GM18526 (cell line): ENCODE results near the gene EML1.

Experiments used
- POLR2A ChIP-seq: IDR thresholded peaks from 3 replicates; pipeline ENCODE4 v1.6.1; 2011; ENCODE audit not compliant: insufficient read length; ENCODE audit errors: extremely low read depth

Gene EML1

DNA sequence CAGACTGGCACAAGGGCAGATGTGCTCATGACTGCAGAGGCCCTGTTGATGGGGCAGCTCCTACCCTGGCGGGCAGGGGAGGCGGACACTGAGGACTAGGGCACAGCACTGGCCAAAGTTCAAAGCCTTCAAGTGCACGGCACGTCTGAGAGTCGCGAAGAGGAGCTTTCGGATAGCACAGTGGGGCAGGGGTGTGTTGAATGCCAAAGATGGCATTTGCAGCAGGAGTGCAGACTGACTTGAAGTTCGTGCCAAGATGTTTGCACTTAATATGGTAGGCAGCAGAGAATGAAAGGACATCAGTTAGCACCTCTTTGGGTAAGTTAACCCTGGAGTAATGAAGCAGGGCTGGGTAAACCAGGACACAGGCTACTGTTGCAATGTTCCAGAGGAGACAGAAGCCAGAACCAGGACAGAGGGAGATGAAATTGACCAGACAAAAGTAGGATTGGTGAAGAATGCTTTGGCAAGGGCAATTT lies 6.7 kb upstream of the EML1 start:
- TF ChIP-seq POLR2A: no peak

DNA sequence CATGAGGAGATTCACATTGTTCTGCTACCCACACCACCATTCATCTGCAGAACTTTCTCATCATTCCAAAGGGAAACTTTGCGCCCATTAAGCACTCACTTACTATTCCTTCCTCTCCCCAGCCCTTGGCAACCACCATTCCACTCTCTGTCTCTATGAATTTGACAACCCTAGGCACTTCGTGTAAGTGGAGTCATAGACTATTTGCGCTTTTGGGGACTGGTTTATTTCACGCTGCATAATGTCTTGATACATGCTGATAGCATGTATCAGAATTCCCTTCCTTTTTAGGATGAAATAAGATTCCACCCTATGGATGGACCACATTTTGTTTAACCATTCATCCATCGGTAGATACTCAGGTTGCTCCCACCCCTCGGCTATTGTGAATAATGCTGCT lies 4.5 kb upstream of the EML1 start:
- no peak for TF ChIP-seq POLR2A

DNA sequence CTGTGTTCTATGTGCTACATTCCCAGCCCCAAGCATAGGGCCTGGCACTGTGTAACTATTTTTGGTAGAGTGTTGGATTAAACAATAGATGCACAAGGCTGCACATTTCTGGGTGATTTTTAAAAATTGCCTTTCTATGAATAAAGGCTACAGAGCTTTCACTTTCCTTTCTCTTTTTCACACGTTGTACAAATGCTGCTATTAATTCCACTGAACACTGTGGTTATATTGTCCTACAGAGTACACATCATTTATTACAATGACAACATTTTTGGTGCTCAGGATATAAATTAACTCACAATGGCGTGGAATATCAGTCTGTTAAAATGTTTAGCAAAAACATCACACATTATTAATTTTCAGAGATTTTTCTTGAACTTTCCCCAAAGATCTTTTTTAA lies 3.6 kb upstream of the EML1 start:
- TF ChIP-seq POLR2A: no peak

DNA sequence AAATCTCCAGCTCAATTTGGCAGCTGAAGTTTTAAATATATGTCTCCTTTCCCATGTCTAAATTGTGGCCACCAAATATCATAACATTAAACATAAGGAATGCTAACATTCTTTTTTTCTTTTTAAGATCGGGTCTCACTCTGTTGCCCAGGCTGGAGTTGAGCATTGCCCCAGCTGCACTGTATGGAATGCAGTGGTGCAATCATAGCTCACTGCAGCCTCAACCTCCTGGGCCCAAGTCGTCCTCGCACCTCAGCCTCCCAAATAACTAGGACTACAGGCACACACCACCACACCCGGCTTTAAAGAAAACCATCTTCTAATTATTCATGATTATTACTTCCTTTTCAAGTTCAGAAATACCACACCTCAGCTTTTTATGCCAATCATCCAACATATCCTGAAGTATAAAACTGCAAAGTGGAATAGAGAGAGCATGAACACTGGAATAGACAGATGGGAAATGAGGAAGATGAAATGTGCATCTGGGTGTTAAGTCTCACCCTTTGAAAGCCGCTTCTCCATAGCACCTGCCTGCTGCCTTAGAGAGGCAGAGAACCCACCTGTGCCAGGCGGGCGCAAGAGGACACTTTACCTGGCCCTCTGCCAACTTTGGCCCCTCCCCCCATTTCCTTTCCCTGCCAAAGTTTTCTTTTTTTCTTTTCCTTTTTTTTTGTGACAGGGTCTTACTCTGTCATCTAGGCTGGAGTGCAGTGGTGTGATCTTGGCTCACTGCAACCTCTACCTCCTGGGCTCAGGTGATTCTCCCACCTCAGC lies 2.8 kb upstream of the EML1 start:
- no peak for TF ChIP-seq POLR2A

DNA sequence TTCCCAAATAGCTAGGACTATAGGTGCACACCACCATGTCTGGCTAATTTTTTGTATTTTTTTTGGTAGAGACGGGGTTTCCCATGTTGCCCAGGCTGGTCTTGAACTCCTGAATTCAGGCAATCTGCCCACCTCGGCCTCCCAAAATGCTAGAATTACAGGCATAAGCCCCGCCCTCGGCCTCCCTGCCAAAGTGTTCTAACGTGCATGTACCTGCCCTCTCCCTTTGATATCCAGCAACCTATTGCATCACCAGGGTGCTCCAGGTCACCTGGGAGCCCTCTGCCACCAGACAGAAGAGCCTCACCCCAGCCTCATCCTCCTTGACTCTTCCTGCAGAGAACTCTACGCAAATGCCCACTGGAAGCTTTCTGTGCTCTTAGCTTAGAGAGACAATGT lies 2.2 kb upstream of the EML1 start:
- TF ChIP-seq POLR2A: no peak

DNA sequence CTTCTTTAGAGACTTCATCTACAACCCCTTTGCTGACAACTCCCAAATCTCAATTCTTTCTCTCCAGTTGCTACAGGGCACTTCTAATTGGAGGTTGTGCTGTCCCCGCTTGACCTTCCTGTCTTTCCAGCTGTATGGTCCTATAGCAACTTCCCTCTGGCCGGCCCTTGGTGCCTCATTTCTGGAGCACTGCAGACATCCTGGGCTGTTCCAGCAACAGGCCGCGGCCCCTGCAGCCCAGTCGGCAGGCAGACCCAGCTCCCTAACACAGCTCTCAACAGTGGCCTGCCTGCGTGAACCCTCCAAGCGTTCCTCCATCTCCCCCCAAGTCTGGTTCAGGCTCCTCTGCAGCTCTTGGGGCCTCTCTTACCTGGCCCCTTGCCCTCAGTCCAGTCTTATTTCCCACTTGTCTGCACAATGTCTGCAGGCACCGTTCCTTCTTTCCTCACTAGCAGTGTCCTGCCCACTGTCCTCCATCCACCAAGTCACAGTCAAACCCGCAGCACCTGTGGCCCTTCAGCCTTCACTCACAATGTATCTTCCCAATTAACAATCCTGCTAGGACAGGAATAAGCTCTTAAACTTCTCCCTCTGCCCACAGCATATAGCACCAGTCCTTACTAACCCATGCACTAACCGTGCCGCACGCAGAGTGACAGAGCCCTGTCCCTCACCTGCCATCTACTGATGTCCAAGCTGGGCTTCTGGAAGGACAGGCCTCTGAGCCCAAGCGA lies 1.6 kb upstream of the EML1 start:
- TF ChIP-seq POLR2A: no peak

DNA sequence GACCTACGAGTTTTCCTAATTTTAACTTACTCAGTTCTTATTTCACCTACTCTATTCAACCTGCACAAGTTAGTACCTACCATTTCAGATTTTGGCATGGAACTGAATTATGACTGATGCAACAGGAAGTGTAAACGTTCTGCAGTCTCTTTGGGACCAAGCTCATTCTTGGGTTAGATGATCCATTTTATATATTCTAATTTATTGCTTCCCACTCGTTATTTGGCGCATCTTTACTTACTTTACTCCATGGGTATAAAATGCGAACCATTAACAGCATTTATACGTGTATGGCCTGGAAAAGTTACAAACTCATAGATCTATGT lies 1.0 kb upstream of the EML1 start:
- TF ChIP-seq POLR2A: no peak

DNA sequence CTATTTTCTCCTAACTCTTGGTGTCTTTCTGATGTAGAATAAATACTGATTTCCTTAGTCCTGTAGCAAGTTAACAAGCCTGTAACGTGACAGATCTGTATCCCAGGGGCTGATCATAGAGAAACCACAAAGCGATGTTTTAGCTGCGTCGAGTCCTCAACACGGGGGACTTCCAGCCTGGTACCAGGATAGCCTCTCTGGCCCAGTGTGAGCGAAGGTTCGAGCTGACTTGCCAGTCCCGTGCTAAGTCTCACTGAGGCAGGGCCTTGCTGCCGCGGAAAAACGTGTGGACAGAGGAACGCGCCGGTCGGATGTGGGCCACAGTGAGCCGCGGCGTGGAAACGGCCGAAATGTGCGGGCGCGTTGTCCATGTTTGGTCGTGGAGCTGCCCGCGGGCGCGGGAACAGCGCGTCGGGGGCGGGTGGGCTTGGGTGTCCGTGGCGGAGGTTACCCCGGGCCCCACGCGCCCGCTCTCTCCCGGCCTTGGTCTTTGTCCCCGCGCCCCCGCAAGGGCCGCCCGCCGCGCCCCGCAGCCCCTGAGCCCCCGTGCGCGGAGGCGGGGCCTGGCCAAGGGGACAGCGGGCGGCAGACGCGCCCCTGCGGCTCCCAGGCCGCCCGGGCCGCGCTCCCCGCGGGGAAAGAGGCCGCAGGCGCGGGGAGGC lies 531 bp upstream of the EML1 start:
- TF ChIP-seq POLR2A: no peak

DNA sequence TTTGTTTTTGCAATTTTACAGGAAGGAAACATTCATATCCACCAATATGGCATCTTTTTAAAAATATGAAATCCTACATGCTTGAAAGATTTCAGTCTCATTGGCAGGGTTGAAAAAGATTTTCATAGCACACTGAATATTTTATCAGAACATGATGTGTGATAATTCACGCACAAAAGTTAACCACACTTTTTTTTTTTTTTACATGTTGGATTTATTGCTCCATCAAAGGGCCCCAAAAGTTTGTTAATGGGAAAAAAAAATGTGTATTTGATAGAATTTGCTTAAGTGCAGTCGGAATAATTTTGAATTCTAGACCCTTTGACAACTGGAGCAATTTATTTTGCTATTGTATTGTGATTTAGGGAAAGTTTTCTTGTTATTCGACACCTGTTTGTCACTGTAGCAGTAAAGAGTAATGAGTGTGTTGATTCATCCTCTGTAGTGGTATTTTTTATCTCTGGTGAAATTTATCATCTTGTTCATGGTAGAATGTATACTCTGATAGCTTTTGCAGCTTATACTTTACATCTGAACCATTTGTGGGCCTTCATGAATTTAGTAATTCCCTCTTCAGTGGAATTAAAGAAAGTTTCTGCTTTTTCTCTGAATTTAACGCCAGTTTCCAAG lies 1.1 kb downstream of the EML1 start:
- TF ChIP-seq POLR2A: no peak

DNA sequence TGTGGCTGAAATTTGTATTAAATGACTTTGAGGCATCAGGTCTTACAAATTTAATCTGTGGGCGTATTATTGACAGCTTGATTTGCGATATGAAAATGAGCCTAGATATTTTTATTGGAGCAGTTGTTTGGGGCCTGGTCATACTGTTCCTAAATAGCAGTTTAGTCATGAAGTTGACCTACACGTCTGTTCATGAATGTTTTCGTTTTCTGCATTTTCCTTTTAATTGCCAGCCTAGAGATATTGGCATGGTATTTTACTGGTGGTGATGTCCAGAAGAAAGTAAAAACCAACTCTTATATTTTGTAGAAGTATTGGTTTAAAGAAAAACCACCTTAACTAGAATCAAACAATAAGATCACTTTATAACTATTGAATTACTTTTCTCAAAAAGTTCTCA lies 1.8 kb downstream of the EML1 start:
- TF ChIP-seq POLR2A: no peak

DNA sequence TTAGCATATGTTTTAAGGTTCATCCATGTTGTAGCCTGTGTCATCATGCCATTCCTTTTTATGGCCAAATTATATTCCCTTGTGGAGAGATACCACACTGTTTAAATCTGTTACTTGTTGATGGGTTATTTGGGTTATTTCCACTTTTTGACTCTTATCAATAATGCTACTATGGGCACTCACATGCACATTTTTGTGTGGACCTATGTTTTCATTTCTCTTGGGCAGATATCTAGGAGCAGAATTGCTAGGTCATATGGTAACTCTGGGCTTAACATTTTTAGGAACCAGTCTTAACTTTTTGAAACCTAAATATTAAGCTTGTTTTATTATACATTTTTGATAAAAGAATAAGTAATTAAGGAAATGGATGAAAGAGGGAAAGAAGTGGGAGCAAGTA lies 4.0 kb downstream of the EML1 start:
- no peak for TF ChIP-seq POLR2A

DNA sequence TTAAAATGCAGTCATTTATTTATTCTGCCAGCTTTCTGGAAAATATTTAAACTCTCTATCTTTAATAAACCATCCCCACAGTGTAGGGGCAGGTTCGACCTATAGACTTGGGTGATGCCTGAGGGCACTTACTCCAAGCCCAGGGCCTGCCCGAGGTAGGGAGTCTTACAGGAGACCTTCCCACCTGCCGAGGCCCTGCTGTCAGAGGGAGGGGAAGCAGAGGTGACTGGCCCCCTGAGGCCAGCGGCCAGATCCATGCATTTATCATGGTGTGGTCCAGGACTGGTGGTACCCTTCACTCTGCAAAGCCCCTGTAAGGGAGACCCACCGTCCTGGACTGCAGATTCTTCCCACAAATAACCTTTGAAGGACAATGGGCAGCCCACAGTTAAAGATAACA lies 7.6 kb downstream of the EML1 start:
- TF ChIP-seq POLR2A: no peak

DNA sequence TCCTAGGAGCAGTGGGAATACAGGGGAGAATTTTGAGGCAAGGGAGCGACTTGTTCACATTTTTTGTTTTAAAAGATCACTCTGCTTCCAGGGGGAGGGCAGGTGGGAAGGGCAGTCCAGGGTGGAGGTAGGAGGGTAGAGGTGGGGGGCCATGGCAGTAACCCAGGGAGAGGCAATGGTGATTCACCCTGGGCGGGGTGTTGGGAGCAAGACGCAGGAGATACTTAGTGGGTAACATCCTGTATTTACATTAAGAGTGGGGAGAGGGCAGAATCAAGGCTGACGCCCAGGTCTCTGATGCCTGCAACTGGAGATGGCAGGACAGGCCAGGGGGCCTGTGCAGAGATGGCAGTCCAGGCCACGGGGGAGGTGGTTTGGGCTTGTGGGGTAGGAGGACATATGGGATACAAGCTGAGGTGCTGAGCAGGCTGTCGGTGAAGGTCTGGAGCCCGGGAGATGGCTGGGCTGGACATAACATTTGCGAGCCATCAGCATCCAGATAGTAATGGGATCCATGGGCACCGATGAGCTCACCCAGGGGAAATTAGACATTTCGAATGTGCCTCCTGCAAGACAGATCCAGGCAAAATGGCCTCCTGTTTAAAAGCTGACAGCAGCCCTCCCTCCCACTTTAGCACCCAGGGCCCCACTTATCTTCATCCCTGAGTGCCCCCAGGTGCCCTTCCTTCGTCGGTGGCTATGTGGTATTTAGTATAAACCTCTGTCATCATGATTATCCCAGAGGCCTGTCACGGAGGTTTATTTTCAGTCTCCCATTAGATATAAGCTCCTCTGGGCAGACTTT lies 9.3 kb downstream of the EML1 start:
- no peak for TF ChIP-seq POLR2A

DNA sequence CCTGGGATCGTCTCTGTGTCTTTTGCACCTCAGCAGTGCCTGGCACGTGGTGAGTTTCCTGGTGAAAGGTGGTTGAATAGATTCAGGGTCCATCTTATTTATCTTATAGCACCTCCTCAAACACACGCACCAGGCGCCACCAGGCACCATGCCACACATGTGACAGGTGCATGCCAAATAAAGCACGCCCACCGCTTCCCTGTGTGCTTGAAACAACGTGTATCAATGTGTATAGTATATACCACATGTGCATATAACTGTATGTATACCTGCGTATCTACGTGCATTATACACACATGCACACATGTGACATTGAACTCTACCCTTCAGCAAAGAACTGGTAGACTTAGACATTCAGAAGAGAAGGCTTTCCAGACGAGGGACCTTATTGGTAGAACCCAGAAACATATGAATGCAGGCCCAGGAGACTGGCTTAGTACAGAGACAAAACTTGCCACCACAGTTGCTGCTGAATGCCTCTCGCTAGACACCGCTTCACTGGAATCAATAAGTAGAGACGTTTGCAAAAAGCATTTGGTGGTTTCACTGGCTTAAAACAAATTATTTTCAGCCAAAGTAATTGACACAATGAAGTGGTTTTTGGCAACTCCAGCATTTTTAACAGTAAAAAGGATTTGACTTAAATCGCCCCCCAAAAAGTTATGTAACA lies 10.0 kb downstream of the EML1 start:
- TF ChIP-seq POLR2A: no peak
